Fibroblast of lung (primary cell): ENCODE results near the gene MBD6.
"Not testable (repeated sequence)": the region's sequence is repeated elsewhere in the genome, so short reads cannot be mapped to it uniquely, and the experiment has no call there.

ENCODE experiments used
- EZH2 ChIP-seq: IDR thresholded peaks from 2 replicates; pipeline ENCODE4 v1.5.1; 2012; ENCODE audit warnings: low read length, control low read depth, mild to moderate bottlenecking; ENCODE audit errors: missing control alignments
- TF ChIP-seq, protein P1 (sequence below), 2 donors: IDR thresholded peaks in 1 of 2; conservative IDR thresholded peaks in 1 of 2; 1 replicate in 1 of 2; 2 replicates in 1 of 2; pipeline ENCODE4 v1.5.1; 2011 to 2012; ENCODE audit warnings: low read length in 2 of 2, control low read depth in 1 of 2, inconsistent platforms in 1 of 2, low read depth in 1 of 2, mild to moderate bottlenecking in 1 of 2

DNA sequence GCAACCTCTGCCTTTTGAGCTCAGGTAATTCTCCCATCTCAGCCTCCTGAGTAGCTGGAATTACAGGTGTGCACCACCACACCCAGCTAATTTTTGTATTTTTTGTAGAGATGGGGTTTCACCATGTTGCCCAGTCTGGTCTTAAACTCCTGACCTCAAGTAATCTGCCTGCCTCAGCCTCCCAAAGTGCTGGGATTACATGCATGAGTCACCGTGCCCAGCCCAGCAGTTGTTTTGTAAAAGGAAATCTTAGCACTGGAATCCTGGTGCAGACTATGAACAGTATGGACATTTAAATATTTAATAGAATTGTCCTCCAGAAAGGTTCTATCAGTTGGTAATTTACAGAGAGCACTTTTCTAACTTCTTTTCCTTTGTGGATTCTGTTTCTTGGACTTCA lies 38.5 kb downstream of the MBD6 start:
- TF ChIP-seq, protein P1, sequence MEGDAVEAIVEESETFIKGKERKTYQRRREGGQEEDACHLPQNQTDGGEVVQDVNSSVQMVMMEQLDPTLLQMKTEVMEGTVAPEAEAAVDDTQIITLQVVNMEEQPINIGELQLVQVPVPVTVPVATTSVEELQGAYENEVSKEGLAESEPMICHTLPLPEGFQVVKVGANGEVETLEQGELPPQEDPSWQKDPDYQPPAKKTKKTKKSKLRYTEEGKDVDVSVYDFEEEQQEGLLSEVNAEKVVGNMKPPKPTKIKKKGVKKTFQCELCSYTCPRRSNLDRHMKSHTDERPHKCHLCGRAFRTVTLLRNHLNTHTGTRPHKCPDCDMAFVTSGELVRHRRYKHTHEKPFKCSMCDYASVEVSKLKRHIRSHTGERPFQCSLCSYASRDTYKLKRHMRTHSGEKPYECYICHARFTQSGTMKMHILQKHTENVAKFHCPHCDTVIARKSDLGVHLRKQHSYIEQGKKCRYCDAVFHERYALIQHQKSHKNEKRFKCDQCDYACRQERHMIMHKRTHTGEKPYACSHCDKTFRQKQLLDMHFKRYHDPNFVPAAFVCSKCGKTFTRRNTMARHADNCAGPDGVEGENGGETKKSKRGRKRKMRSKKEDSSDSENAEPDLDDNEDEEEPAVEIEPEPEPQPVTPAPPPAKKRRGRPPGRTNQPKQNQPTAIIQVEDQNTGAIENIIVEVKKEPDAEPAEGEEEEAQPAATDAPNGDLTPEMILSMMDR (conservative IDR thresholded peaks at IDR 0.05 in 1 of 2, IDR thresholded peaks at IDR 0.05 in 1 of 2; ENCODE audit: low read depth in 1 of 2, low read length in 2 of 2) = not testable (repeated sequence)
- TF ChIP-seq EZH2 = not testable (repeated sequence)
